Ishikawa (cell line): ENCODE measurements around the gene CADM1.

Source experiments
- CREB1 ChIP-seq: IDR thresholded peaks from 2 replicates; pipeline ENCODE4 v1.6.1; 2012; ENCODE audit warnings: low read depth
- EP300 ChIP-seq: IDR thresholded peaks from 2 replicates; pipeline ENCODE4 v1.6.1; 2012; ENCODE audit warnings: borderline replicate concordance
- NFIC ChIP-seq: IDR thresholded peaks from 2 replicates; pipeline ENCODE4 v1.6.1; 2012
- REST ChIP-seq: IDR thresholded peaks from 2 replicates; pipeline ENCODE4 v1.6.1; 2012; ENCODE audit warnings: low read depth, mild to moderate bottlenecking
- TCF12 ChIP-seq: IDR thresholded peaks from 2 replicates; pipeline ENCODE4 v1.6.1; 2012; ENCODE audit warnings: low read depth
- TEAD4 ChIP-seq: IDR thresholded peaks from 2 replicates; pipeline ENCODE4 v1.6.1; 2012

DNA sequence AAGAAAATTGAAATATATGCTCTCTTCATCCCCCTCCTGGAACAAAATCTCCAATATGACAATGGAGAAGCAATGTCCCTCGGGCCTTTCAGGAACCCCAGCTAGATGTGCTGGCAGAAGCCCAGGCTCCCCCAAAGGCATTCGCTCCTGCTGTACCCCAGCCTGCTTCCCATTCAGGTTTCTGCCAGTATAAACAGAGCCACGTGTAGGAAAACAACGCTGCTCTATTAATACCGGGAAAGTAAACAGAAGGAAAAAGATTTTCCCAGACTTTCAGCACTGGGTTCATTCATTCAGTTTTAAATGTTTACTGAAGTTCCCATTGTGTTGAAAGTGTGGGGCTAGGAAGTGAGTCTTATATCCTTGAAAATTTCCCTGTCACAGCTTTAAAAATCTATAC is 147.1 kb downstream of the CADM1 start:
- TF ChIP-seq REST (no peak), CREB1 (no peak), NFIC (no peak), TEAD4 (no peak), TCF12 (no peak), EP300 (no peak)
